ENCODE measurements around the gene RHBDD2. TPM values are rescaled to one million over a fixed set of nuclear protein-coding genes. Genes with fewer than 3 reads are reported as not detected.

RHBDD2 gene
- polyA plus RNA-seq, 4 donors = 55.4 to 67.0 (median 58.0) TPM

- DNase-seq (no peak), FAIRE-seq (no peak)
- Histone ChIP-seq H3K4me1 (ENCODE audit: control insufficient read depth in 3 of 3, insufficient read depth in 2 of 3, low read depth in 1 of 3, low read length in 2 of 3) (peaks cover 0 to 11% (median 0%) of the 10 kb centered on the region in 3 donors), H3K27me3 (ENCODE audit: control insufficient read depth in 3 of 3, insufficient read depth in 3 of 3, low read length in 3 of 3) (no peaks in the 10 kb centered on the region), H3K4me3 (ENCODE audit: low read depth in 1 of 3, low read length in 3 of 3) (peak overlapping the region; percentile 57 to 78 (median 77)), H3K36me3 (ENCODE audit: control insufficient read depth in 3 of 3, insufficient read depth in 2 of 3, low read depth in 1 of 3, low read length in 3 of 3) (peaks cover 0 to 2% (median 0%) of the 10 kb centered on the region in 3 donors), H3K9me3 (ENCODE audit: control insufficient read depth in 2 of 2, insufficient read depth in 1 of 2, low read depth in 1 of 2, low read length in 1 of 2) (no peaks in the 10 kb centered on the region), H3K27ac (ENCODE audit: low read depth in 1 of 3, low read length in 2 of 3) (peak overlapping the region; percentile 84 to 97 (median 97))
- 17 to 28% (median 26%) methylated on average over 18 of the region's 18 CpGs for WGBS, 3 donors
Measured at GRCh38 chr7:75914169-75914654, 35.4 kb downstream of the RHBDD2 start.

GRCh38 chr7:75914655-75915415 is 36.0 kb downstream of the RHBDD2 start, which contains the start of gene POR:
POR (plus strand) TSS chr7:75915155; CDS start chr7:75954002, 38,847 bp downstream.
- no peaks in the 10 kb centered on the region for H3K9me3 ChIP-seq (ENCODE audit: control insufficient read depth in 2 of 2, insufficient read depth in 1 of 2, low read depth in 1 of 2, low read length in 1 of 2)
- peak within 1 kb of the TSS; percentile 77 to 100 (median 83) for H3K4me3 ChIP-seq (ENCODE audit: low read depth in 1 of 3, low read length in 3 of 3)
- peak within 1 kb of the TSS; percentile 84 to 97 (median 97) for H3K27ac ChIP-seq (ENCODE audit: low read depth in 1 of 3, low read length in 2 of 3)
- H3K27me3 ChIP-seq (ENCODE audit: control insufficient read depth in 3 of 3, insufficient read depth in 3 of 3, low read length in 3 of 3) = no peaks in the 10 kb centered on the region
- H3K36me3 ChIP-seq (ENCODE audit: control insufficient read depth in 3 of 3, insufficient read depth in 2 of 3, low read depth in 1 of 3, low read length in 3 of 3) = peaks cover 0 to 2% (median 0%) of the 10 kb centered on the region in 3 donors
- DNase-seq = peak; percentile 93 to 98
- FAIRE-seq = no peak
- H3K4me1 ChIP-seq (ENCODE audit: control insufficient read depth in 3 of 3, insufficient read depth in 2 of 3, low read depth in 1 of 3, low read length in 2 of 3) = peaks cover 0 to 14% (median 0%) of the 10 kb centered on the region in 3 donors
- 0% methylated on average over 47 to 82 of the region's 82 CpGs for WGBS, 3 donors

DNA sequence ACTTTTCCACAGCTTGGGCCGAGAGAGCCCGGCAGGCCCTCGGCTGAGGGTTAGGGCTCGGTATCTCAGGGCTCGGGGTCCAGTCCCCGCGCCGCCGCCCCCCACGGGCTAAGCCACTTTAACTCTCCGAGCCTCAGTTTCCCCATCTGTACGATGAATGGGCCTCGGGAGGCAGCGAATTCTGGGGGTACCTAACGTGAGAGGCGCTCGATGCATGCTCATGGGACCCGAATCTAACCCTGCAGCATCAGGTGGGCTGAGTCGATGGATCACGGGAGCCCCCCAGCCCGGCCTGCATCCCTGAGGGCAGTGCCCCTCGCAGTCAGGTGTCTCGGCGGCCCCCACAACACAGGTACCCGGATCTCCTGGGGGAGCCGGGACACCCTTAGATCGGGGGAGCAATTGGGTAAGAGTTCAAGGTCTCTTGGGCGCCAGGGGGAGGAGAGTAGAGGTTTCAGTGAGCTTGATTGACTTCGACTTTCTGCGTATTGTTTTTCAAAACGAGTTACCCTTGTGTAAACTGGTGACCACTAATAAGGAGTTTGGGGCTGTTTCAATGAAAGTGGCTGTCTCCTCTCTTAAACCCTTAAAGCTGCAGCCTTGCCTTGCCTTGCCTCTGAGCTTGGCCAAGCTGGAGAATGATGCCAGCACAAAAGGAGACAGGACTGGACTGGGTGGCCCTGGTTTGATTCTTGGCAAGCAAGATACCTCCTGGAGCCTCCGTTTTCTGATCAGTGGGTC is 36.8 kb downstream of the RHBDD2 start:
- WGBS, 3 donors = 0 to 1% (median 1%) methylated on average over 32 of the region's 32 CpGs
- no peaks in the 10 kb centered on the region for H3K9me3 ChIP-seq (ENCODE audit: control insufficient read depth in 2 of 2, insufficient read depth in 1 of 2, low read depth in 1 of 2, low read length in 1 of 2)
- H3K27me3 ChIP-seq (ENCODE audit: control insufficient read depth in 3 of 3, insufficient read depth in 3 of 3, low read length in 3 of 3) = no peaks in the 10 kb centered on the region
- peaks cover 0 to 14% (median 0%) of the 10 kb centered on the region in 3 donors for H3K4me1 ChIP-seq (ENCODE audit: control insufficient read depth in 3 of 3, insufficient read depth in 2 of 3, low read depth in 1 of 3, low read length in 2 of 3)
- FAIRE-seq (no peak), DNase-seq (peak; percentile 67 to 73)
- peak overlapping the region; percentile 64 to 95 (median 88) for H3K27ac ChIP-seq (ENCODE audit: low read depth in 1 of 3, low read length in 2 of 3)
- H3K4me3 ChIP-seq (ENCODE audit: low read depth in 1 of 3, low read length in 3 of 3) = peak overlapping the region; percentile 76 to 100 (median 83)
- peaks cover 0 to 3% (median 0%) of the 10 kb centered on the region in 3 donors for H3K36me3 ChIP-seq (ENCODE audit: control insufficient read depth in 3 of 3, insufficient read depth in 2 of 3, low read depth in 1 of 3, low read length in 3 of 3)

- Histone ChIP-seq H3K9me3 (ENCODE audit: control insufficient read depth in 2 of 2, insufficient read depth in 1 of 2, low read depth in 1 of 2, low read length in 1 of 2) (no peaks in the 10 kb centered on the region), H3K4me1 (ENCODE audit: control insufficient read depth in 3 of 3, insufficient read depth in 2 of 3, low read depth in 1 of 3, low read length in 2 of 3) (peaks cover 0 to 18% (median 3%) of the 10 kb centered on the region in 3 donors), H3K4me3 (ENCODE audit: low read depth in 1 of 3, low read length in 3 of 3) (peak overlapping the region in 2 of 3 donors; percentile 76 to 100), H3K36me3 (ENCODE audit: control insufficient read depth in 3 of 3, insufficient read depth in 2 of 3, low read depth in 1 of 3, low read length in 3 of 3) (peaks cover 0 to 9% (median 0%) of the 10 kb centered on the region in 3 donors), H3K27ac (ENCODE audit: low read depth in 1 of 3, low read length in 2 of 3) (peak overlapping the region in 2 of 3 donors; percentile 88 to 95), H3K27me3 (ENCODE audit: control insufficient read depth in 3 of 3, insufficient read depth in 3 of 3, low read length in 3 of 3) (no peaks in the 10 kb centered on the region)
- no peak for DNase-seq
- FAIRE-seq = no peak
- WGBS, 3 donors = 52 to 61% (median 57%) methylated on average over 5 of the region's 5 CpGs
Measured at GRCh38 chr7:75916259-75916658, 37.4 kb downstream of the RHBDD2 start.

GRCh38 chr7:75916685-75917634 is 38.1 kb downstream of the RHBDD2 start:
- Histone ChIP-seq H3K9me3 (ENCODE audit: control insufficient read depth in 2 of 2, insufficient read depth in 1 of 2, low read depth in 1 of 2, low read length in 1 of 2) (no peaks in the 10 kb centered on the region), H3K4me1 (ENCODE audit: control insufficient read depth in 3 of 3, insufficient read depth in 2 of 3, low read depth in 1 of 3, low read length in 2 of 3) (peaks cover 0 to 18% (median 3%) of the 10 kb centered on the region in 3 donors), H3K36me3 (ENCODE audit: control insufficient read depth in 3 of 3, insufficient read depth in 2 of 3, low read depth in 1 of 3, low read length in 3 of 3) (peaks cover 0 to 9% (median 0%) of the 10 kb centered on the region in 3 donors), H3K27ac (ENCODE audit: low read depth in 1 of 3, low read length in 2 of 3) (no peak overlapping the region), H3K4me3 (ENCODE audit: low read depth in 1 of 3, low read length in 3 of 3) (peak overlapping the region in 1 of 3 donors; percentile 76), H3K27me3 (ENCODE audit: control insufficient read depth in 3 of 3, insufficient read depth in 3 of 3, low read length in 3 of 3) (no peaks in the 10 kb centered on the region)
- 87 to 88% (median 88%) methylated on average over 11 of the region's 11 CpGs for WGBS, 3 donors
- FAIRE-seq = no peak
- DNase-seq = no peak

GRCh38 chr7:75920431-75921161 is 41.8 kb downstream of the RHBDD2 start:
- 56 to 82% (median 68%) methylated on average over 19 of the region's 19 CpGs for WGBS, 3 donors
- peaks cover 0 to 14% (median 3%) of the 10 kb centered on the region in 3 donors for H3K4me1 ChIP-seq (ENCODE audit: control insufficient read depth in 3 of 3, insufficient read depth in 2 of 3, low read depth in 1 of 3, low read length in 2 of 3)
- H3K4me3 ChIP-seq (ENCODE audit: low read depth in 1 of 3, low read length in 3 of 3) = no peak overlapping the region
- FAIRE-seq (no peak), DNase-seq (peak; percentile 65 to 97)
- H3K36me3 ChIP-seq (ENCODE audit: control insufficient read depth in 3 of 3, insufficient read depth in 2 of 3, low read depth in 1 of 3, low read length in 3 of 3) = peaks cover 0 to 13% (median 0%) of the 10 kb centered on the region in 3 donors
- no peaks in the 10 kb centered on the region for H3K27me3 ChIP-seq (ENCODE audit: control insufficient read depth in 3 of 3, insufficient read depth in 3 of 3, low read length in 3 of 3)
- peak overlapping the region in 2 of 3 donors; percentile 7 to 61 for H3K27ac ChIP-seq (ENCODE audit: low read depth in 1 of 3, low read length in 2 of 3)
- H3K9me3 ChIP-seq (ENCODE audit: control insufficient read depth in 2 of 2, insufficient read depth in 1 of 2, low read depth in 1 of 2, low read length in 1 of 2) = no peaks in the 10 kb centered on the region

GRCh38 chr7:75921479-75921878 is 42.6 kb downstream of the RHBDD2 start:
- Histone ChIP-seq H3K4me3 (ENCODE audit: low read depth in 1 of 3, low read length in 3 of 3) (no peak overlapping the region), H3K27ac (ENCODE audit: low read depth in 1 of 3, low read length in 2 of 3) (no peak overlapping the region), H3K9me3 (ENCODE audit: control insufficient read depth in 2 of 2, insufficient read depth in 1 of 2, low read depth in 1 of 2, low read length in 1 of 2) (no peaks in the 10 kb centered on the region), H3K27me3 (ENCODE audit: control insufficient read depth in 3 of 3, insufficient read depth in 3 of 3, low read length in 3 of 3) (no peaks in the 10 kb centered on the region), H3K4me1 (ENCODE audit: control insufficient read depth in 3 of 3, insufficient read depth in 2 of 3, low read depth in 1 of 3, low read length in 2 of 3) (peaks cover 0 to 7% (median 3%) of the 10 kb centered on the region in 3 donors), H3K36me3 (ENCODE audit: control insufficient read depth in 3 of 3, insufficient read depth in 2 of 3, low read depth in 1 of 3, low read length in 3 of 3) (peaks cover 0 to 18% (median 0%) of the 10 kb centered on the region in 3 donors)
- WGBS, 3 donors = 73 to 84% (median 79%) methylated on average over 14 of the region's 14 CpGs
- DNase-seq (no peak), FAIRE-seq (no peak)
